Parathyroid adenoma (tissue), 2 donors: ENCODE data around the gene CTDSPL.
A peak's percentile ranks its signal among the peaks of the same experiment; 100 is the strongest.
"Not testable (repeated sequence)": the region's sequence is repeated elsewhere in the genome, so short reads cannot be mapped to it uniquely, and the experiment has no call there.

Experiments
- H2AFZ ChIP-seq: fragments of 300-600 bp; sonication (generic); one replicate; pipeline ENCODE4 v1.7.0; 2017; ENCODE audit warnings: antibody characterized with exemption, mild to moderate bottlenecking
- H3K27ac ChIP-seq: fragments of 300-600 bp; sonication (generic); one replicate; pipeline ENCODE4 v1.7.0; 2017
- H3K27me3 ChIP-seq: fragments of 300-600 bp; sonication (generic); one replicate; pipeline ENCODE4 v1.7.0; 2017; ENCODE audit warnings: low read length; ENCODE audit not compliant: control insufficient read depth, insufficient read depth
- H3K36me3 ChIP-seq: fragments of 300-600 bp; sonication (generic); one replicate; pipeline ENCODE4 v1.7.0; 2017; ENCODE audit warnings: low read length; ENCODE audit not compliant: control insufficient read depth, insufficient read depth
- H3K4me1 ChIP-seq: fragments of 300-600 bp; sonication (generic); one replicate; pipeline ENCODE4 v1.7.0; 2017; ENCODE audit warnings: control low read depth
- H3K4me2 ChIP-seq: fragments of 300-600 bp; sonication (generic); one replicate; pipeline ENCODE4 v1.7.0; 2017; ENCODE audit warnings: low read length
- H3K4me3 ChIP-seq: fragments of 300-600 bp; sonication (generic); one replicate; pipeline ENCODE4 v1.7.0; 2017; ENCODE audit warnings: low read depth, low read length
- H3K79me2 ChIP-seq: fragments of 300-600 bp; sonication (generic); one replicate; pipeline ENCODE4 v1.7.0; 2017; ENCODE audit warnings: control low read depth
- H3K9ac ChIP-seq: fragments of 300-600 bp; sonication (generic); one replicate; pipeline ENCODE4 v1.7.0; 2017; ENCODE audit warnings: mild to moderate bottlenecking
- H3K9me3 ChIP-seq: fragments of 300-600 bp; sonication (generic); one replicate; pipeline ENCODE4 v1.7.0; 2017; ENCODE audit warnings: low read length; ENCODE audit not compliant: control insufficient read depth
- CTCF ChIP-seq: fragments of 300-600 bp; sonication (generic); IDR thresholded peaks from one replicate; pipeline ENCODE4 v1.7.0; 2017; ENCODE audit warnings: antibody characterized with exemption, mild to moderate bottlenecking
- donor health status: primary hyperparathyroidism.

CTDSPL gene

GRCh38 chr3:38031022-38031994 is 169.6 kb downstream of the CTDSPL start:
- Histone ChIP-seq H3K4me1 (peaks cover 18% of the 10 kb centered on the region), H3K27me3 (no peaks in the 10 kb centered on the region), H2AFZ (peak overlapping the region; percentile 74), H3K9me3 (no peaks in the 10 kb centered on the region), H3K79me2 (no peaks in the 10 kb centered on the region), H3K4me3 (no peak overlapping the region), H3K27ac (peak overlapping the region; percentile 27), H3K4me2 (no peak overlapping the region), H3K9ac (no peak overlapping the region), H3K36me3 (no peaks in the 10 kb centered on the region)
- TF ChIP-seq CTCF: no peak

- Histone ChIP-seq H3K79me2 (no peaks in the 10 kb centered on the region), H3K4me1 (peaks cover 18% of the 10 kb centered on the region), H3K27me3 (no peaks in the 10 kb centered on the region), H3K4me2 (no peak overlapping the region), H3K9ac (no peak overlapping the region), H2AFZ (no peak overlapping the region), H3K9me3 (no peaks in the 10 kb centered on the region), H3K4me3 (no peak overlapping the region), H3K27ac (no peak overlapping the region), H3K36me3 (no peaks in the 10 kb centered on the region)
- TF ChIP-seq CTCF: no peak
Measured at GRCh38 chr3:38032328-38032865, 170.7 kb downstream of the CTDSPL start.

- H3K27ac ChIP-seq: not testable (repeated sequence)
Measured at GRCh38 chr3:38033586-38033985, 171.9 kb downstream of the CTDSPL start.

More at GRCh38 chr3:38033586-38033985, 171.9 kb downstream of the CTDSPL start:
- H3K4me2 ChIP-seq, H2AFZ ChIP-seq, H3K36me3 ChIP-seq, H3K9ac ChIP-seq, H3K4me3 ChIP-seq, H3K79me2 ChIP-seq, H3K27me3 ChIP-seq, H3K9me3 ChIP-seq: not testable (repeated sequence)
- peaks cover 18% of the 10 kb centered on the region for H3K4me1 ChIP-seq
